NCI-H146 (cell line): ENCODE data around the gene COL20A1.
"Not testable (repeated sequence)": the region's sequence is repeated elsewhere in the genome, so short reads cannot be mapped to it uniquely, and the experiment has no call there.

ENCODE experiments used
- DNase-seq: peaks from one replicate; lab custom pipeline; 2025; lab: John Stamatoyannopoulos, UW

COL20A1 gene

DNA sequence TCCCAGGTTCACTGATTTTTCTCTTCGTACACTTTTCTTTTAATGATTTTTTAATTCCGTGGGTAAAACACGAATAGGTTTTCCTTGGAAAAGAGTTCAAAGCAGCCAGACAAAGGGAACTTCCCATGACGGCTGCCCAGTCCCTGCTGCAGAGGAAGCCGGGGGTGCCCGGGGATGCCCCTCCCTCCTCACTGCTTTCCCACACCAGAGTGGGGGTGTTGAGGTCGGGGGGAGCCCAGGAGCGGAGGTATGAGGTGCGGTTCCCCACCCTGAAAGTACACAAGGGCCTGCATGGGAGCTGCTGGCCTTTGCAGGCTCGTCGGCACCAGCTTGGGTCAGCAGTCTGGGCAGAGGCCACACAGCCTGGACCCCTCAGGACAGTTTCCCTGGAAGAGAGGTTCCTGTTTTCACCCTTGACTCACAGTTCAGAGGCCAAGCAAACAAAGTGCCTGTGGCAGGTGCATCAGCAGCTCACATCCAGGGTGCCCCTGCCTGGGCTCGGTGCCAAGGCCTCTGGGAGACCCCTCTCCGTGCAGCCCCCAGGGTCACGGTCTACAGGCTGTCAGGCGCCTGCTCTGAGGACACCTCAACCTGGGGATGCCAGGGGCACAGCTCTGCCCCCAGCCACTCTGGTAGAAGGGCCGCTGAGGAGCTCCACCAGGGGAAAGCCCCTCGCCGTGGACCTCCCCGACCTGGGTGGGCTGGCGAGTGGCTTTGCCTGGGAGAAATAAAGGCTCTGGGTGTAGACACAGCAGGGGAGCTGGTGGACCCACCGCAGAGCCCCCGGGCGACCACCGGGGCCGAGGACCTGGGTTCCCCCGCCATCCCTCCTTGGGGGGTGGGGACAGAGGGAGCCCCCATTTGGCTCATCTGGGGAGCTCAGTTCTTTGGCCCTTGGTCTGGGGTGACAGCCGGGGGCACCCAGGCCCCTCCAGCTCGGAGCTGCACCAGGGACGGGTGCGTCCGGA is 83.6 kb downstream of the COL20A1 start:
- no peak for DNase-seq

DNA sequence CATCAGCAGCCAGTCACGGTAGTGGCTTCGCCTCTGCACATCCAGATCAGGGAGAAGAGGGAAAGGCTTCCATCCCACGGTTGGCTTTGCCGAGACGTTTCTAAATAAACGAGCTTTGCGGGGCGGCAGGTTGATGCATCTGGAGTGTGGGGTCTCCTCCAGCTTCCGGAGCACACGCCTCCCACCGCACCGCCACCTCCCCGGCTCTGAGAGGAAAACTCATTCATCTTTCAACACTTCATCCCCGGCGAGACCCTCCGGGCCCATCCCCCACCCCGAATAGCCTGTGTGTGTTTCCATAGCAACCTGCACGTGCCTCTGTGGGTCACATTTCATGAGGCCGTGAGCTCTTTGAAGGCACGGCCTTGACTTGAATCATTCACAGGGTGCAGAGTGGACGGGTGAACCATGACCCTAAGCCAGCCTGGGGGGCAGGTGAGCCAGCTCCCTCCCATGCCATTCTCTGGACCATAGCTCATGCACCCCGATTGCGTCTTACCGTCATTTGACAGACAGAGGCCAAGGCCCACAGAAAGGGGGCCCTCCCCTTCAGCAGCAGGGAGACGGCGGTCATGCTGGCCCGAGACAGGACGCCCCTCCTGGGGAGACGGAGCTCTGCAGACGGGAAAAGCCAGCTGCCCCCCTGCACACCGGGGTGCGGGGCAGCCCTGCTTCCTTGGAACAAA is 84.4 kb downstream of the COL20A1 start:
- DNase-seq: peak; percentile 21

DNA sequence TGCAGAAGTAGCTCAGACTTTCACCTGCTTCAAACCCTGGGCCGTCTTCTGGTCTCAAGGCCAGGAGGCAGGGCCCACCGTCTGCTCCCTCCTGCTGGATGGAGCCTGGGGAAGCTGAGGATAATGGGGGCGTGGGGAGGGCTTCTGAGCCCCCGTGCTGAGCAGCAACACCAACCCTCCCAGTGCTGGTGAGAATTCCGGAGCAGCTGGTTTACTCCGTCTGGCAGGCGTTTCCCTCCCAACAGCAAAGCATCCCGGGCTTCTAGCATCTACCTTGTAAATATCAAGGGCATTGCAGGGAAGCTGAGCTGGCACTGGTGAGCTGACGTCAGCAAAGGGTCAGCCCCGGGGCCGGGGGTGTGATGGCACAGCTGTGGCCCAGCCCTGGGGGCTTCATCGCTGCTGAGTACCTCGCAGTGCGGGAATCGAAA is 85.0 kb downstream of the COL20A1 start:
- no peak for DNase-seq

DNA sequence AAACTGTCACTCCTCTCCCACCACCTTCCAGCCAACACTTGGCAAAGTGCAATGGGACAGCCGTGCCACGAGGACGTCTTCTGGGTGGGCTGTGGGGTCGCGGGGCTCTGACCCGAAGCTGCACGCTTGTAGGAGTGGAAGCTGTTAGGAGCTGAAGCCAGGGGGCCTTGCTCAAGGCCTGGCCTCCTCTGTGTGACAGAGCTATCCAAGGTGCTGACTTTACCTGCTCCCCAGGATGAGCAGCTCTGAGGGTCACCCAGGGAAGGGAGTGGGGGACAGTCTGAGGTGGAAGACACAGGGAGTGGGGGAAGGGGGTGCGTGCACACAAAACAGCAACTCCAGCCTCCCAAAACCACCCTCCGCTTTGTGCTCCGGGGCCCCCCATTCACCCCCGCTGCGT is 85.6 kb downstream of the COL20A1 start:
- DNase-seq: no peak

DNA sequence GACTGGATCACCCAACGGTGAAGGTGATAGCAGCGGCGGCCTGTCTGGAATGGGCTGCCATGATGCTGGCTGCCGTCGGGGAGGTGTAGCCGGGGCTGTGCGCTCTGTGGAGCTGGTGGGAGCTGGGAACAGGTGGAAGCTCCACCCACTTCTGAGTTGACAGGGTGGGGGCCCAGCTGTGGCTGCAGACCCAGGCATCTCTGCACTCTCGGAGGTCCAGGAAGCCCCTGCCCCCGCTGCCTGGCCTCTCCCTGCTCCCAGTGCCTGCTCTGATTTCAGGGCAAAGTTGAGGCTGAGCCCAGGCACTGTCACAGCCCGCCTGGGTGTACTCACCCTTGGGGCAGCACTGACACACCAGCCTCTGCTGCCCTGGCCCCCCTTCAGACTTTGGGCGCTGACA is 86.3 kb downstream of the COL20A1 start:
- no peak for DNase-seq

DNA sequence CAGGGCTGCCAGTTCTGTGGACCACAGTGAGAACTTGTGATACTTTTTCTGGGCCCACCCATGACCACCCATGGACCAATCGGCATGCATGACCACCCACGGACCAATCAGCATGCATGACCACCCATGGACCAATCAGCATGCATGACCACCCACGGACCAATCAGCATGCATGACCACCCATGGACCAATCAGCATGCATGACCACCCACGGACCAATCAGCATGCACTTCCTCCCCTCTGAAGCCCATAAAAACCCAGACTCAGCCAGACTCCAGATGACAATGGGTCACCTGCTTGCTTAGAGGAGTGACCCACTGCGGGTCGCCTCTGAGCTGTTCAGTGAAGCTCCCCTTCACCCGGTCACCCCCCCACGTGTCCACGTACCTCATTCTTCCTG is 86.9 kb downstream of the COL20A1 start:
- DNase-seq: not testable (repeated sequence)

DNA sequence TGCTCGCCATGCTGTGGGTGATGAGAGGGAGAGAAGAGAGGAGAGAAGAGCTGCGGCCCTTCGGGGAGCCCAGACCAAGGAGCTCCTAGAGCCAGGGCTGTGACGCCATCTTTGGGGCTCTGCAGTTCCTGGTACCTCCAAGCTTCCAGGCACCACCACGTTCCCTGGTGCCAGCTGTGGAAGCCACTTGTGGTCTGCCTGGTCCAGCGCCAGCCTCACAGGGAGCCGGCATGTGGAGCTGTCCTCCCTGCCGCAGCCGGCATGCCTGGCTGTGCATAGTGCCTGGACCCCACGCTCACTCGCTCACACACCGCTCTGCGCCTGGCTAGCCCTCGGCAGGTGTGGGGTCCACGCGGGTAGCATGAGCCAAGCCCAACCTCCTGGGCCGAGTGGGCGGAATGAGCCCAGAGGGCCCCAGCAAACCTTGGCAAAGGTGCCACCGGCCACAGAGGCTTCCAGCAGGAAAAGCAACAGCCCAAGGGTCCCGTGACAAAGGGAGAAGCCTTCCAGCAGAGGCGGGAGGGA is 87.4 kb downstream of the COL20A1 start:
- no peak for DNase-seq

DNA sequence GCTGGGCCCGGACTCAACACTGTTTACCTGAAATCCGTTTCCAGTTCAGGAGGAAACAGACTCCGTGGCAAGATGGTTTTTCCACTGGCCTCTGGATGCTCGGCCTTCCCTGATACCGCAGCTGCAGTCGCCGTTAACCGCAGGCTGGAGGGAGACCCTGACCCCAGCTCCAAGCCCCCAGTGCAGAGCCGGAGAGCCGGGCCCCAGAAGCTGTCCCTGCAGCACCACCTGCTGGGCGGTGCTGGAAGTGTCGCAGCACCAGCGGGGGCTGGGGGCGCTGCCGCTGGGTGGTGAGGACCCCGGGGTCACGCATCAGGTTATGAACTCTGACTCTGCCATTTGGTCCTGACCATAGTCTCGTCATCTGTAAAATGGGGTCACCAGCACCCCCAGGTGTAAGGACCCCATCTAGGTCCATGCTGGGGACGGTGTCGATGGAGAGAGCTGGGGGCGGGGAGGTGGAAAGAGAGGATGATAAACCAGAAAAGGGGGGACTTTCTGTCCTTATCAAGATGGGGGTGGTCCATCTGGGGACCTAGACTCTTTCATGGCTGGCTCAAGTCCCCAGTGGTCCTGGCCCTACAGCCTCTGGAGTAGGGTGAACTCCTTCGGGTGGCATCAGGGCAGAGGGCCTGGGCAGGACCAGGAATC is 88.9 kb downstream of the COL20A1 start:
- no peak for DNase-seq

DNA sequence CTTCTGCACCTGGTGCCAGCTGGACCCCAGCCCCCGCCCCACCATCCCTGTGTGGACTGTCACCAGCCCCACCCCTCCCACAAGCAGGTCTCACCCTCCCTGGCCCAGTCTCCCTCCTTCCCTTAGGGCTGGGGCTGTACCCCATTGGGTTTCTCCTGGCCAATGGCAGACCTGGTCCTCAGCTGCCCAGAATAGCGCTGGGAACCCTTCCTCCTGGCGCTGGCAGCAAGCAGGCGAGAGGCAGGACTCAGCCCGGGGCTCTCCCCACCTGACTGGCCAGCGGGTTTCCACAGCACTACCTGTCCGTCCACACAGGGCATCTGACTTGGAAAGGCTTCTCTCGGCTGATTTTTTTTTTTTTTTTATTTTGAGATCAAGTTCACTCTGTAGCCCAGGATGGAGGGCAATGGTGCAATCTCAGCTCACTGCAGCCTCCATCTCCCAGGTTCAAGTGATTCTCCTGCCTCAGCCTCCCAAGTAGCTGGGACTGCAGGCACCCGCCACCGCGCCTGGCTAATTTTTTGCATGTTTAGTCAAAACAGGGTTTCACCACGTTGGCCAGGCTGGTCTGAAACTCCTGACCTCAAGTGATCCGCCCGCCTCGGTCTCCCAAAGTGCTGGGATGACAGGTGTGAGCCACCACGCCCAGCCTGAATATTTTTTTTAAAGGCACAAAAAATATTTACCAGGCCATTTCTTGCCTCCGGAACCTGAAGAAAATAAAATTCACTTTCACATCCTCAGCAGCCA is 89.7 kb downstream of the COL20A1 start:
- no peak for DNase-seq

DNA sequence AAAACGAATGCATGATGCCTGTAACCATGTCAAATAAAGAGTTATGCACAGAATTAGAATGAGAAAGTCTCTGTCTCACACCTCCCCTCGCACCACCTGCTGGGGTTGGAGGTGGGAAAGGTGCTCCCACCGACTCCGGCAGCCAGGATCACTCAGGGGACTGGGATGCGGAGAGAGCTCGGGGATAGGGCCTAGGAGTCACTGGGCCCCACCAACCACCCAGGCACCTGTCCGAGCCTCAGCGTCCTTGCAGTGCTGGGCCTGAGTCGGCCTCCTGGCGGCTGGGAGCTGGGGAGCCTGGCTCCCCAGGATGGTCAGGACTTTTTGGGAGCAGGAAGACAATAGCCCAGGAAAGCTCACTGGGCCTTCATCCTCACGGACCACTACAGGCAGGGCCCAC is 90.6 kb downstream of the COL20A1 start:
- no peak for DNase-seq

DNA sequence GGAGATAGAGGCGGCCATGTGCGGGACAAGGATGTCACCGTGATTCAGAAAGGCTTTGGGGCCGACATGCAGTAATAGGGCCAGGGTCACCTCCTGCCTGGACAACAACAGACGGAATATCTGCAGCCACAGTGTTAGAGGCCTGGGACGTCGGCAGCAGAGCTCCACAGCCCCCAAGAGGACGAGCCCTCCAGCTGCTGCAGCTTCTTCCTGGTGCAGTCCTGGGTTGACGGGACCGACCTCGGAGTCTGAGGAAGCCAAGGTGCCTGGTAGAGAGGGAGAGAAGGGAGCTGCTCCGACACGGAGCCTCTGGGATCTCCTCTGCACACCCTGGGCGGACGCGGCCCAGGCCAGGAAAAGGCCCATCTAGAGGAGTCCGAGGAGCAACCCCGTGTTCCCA is 91.3 kb downstream of the COL20A1 start:
- DNase-seq: no peak
